Myocyte (in vitro differentiated cells): ENCODE results near the gene USP28. TPM values are rescaled to one million over a fixed set of nuclear protein-coding genes. Genes with fewer than 3 reads are reported as not detected.
"Not testable (repeated sequence)": the region's sequence is repeated elsewhere in the genome, so short reads cannot be mapped to it uniquely, and the experiment has no call there.

Experiments
- DNase-seq: peaks from one replicate; pipeline ENCODE4 v3.0.0-alpha.2; 2012; ENCODE audit warnings: low read depth
- polyA plus RNA-seq: library from polyadenylated mRNA; unstranded; fragments of >200 nt; gene quantifications from one replicate; pipeline ENCODE4 v1.2.1, GENCODE V29; 2012; ENCODE audit warnings: missing spikeins
- total RNA-seq: library from RNA; depleted of rRNA; stranded (reverse); fragments of >200 nt; gene quantifications from 2 replicates; pipeline ENCODE4 v1.2.3, GENCODE V29; 2014

Gene USP28
- total RNA-seq: 27.9 and 34.2 TPM in 2 replicates
- polyA plus RNA-seq: 11.8 TPM

DNA sequence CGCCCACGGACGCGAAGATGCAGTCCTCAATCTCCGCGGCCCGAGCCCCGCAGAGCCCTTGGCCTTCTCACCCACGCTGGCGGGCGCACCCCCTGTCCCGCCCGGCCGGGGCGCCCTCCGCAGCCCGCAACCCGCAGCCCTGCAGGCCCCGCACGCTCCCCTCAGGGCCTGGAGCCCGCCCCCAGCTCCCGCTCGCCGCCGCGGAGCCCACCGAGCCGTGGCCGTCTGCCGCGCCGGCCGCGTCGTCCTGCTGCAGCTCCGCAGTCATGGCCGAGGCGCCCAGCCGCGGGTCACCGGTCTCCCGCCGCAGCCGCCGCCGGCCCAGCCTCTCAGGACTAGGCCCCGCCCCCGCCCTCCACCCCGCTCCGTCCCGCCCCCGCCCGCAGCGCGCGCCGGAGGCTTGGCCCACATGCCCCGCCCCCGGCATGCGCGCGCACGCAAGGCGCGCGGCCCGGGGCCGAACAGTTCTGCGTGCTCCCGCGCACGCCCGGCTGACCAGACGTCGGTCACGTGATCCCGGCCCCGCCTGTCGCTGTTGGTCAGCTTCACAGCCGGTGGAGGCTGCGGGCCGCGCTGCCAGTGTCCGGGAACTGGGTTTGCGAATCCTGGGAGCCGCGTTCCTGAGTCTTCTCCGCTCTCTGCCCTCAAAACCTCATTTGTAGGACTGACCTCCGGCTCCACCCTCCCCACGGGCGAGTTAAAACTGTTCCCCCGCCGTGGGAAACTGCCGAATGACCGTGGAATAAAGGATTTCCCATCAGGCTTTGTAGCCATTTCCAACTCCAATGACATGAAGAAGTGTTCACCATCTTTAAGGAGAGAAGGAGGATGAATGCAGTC lies at the start of gene USP28:
Gene USP28 (minus strand): TSS at position 339 of the 840 bp plus-strand sequence. CDS start 71 bp downstream, at position 268.
- DNase-seq: peak; percentile 96

GRCh38 chr11:113923572-113923971 lies 48.2 kb upstream of the USP28 start:
- DNase-seq: no peak

- DNase-seq: not testable (repeated sequence)
Observed at GRCh38 chr11:113911491-113911890, 36.1 kb upstream of the USP28 start.

DNA sequence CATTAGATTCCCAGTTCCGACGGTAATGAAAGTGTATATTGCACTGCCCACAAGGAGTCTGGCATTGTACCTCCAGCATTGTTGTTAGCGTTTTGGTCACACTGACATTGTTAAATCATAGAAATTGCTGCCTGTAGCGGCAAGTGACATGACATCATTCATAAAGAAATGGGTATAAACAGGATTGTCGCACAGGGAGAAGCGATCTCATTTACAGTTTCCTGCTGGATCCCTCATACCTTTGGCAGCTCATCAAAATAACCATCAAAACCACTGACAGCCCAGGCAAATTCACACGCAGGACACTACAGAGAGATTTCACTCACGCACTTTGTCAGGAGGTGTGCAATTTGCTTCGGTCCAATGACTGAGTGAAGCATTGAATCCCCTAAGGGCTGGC lies 32.7 kb upstream of the USP28 start:
- DNase-seq: no peak

GRCh38 chr11:113907681-113908080 lies 32.3 kb upstream of the USP28 start:
- no peak for DNase-seq

- no peak for DNase-seq
Observed at GRCh38 chr11:113907152-113907551, 31.8 kb upstream of the USP28 start.

DNA sequence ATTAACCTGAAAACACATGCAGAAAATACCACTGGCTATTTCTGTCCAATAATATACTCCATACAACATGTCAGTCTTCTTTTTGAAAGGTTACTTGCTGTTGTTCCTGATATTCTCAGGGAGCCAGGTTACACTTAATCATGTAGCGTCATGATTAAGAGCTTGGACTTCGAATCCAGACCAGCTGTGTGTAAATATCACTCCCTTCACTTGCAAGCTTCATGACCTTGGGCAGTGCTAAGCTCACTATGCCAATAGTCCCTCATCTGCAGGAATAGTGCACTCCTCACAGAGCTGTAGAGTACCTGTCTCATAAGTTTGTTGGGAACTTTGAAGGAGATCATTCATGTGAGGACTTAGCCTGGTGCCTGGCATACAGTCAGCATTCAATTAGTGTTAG lies 31.1 kb upstream of the USP28 start:
- DNase-seq: no peak

- no peak for DNase-seq
Observed at GRCh38 chr11:113906038-113906437, 30.7 kb upstream of the USP28 start.

DNA sequence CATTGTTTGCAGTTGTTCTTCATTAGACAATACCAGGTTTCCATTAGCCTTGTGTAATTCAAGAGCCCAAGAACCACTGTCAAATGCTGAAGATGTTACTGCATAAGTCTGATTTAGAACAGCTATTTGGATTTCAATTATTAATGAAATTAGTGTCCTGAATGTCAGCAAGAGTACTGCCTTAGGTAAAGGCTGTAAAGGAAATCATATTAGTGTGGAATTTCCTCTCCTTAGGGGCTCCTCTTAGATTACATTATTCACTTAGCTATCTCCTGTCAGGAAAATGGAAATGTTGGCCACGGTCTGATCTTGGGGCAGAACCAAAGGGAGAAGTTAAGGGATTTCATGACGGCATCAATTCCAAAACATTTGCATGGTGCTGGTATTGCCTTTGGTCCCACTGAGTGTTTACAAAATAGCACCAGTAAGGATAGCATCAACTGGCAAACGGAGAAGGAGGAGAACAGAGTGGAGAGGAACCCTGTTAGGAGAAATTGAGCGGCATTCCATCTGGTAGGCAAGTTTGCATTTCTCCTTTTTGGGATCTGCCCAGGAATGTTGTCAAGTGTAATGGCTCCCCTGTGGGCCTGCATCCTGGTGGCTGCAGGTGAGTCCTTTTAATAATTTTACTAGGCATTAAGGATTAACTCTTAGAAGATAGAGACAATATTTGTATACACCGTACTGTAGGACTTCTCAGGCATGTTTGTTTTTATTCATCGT lies 29.2 kb upstream of the USP28 start, which contains the start of gene HTR3B:
Gene HTR3B (plus strand): TSS at position 418 of the 723 bp plus-strand sequence. CDS start 138 bp downstream, at position 556.
- no peak for DNase-seq

DNA sequence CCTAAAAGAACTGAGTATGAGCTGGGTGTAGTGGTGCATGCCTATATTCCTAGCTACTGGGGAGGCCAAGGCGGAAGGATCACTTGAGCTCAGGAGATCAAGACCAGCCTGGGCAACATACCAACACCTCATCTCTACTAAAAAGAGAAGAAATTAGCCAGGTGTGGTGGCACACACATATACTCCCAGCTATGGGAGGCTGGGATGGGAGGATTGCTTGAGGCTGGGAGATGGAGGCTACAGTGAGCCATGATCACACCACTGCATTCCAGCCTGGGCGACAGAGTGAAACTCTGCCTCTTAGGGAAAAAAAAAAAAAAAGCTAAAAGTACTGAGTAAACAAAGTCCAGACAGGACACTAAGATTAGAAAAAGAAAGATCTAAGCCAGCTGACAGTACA lies 25.8 kb upstream of the USP28 start:
- no peak for DNase-seq

DNA sequence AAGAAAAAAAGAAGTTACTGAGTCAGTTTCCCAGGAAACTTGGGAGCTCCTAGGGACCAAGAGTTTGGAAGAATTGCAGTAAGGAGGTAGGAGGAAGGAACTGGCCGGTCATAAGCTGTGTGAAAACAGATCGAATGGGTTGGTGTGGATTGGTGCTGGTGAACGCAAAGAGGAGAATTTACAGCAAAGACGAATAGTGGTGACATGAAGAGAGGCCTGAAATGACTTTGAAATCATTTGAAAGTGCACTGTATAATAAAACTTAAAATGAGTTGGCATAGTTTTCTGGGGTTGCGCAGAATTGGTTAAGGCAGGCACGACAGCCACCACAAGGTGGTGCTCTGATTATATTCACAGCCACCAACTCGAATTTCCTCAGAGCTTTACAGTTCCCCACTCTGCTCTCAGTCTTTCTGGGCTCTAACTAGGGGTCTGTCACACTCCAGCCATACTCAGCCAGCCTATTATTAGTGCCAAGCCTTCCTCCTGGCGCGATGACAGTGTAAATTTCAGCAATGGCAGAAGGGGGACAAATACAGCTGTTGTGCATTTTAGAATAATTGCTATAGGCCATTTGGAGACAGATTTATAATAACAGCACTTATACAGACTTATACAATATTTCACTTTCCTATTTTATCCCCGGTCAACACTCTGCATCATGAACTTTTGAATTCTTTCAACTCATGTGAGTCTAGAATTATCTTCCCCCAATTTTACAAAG lies 20.9 kb upstream of the USP28 start:
- peak; percentile 44 for DNase-seq

DNA sequence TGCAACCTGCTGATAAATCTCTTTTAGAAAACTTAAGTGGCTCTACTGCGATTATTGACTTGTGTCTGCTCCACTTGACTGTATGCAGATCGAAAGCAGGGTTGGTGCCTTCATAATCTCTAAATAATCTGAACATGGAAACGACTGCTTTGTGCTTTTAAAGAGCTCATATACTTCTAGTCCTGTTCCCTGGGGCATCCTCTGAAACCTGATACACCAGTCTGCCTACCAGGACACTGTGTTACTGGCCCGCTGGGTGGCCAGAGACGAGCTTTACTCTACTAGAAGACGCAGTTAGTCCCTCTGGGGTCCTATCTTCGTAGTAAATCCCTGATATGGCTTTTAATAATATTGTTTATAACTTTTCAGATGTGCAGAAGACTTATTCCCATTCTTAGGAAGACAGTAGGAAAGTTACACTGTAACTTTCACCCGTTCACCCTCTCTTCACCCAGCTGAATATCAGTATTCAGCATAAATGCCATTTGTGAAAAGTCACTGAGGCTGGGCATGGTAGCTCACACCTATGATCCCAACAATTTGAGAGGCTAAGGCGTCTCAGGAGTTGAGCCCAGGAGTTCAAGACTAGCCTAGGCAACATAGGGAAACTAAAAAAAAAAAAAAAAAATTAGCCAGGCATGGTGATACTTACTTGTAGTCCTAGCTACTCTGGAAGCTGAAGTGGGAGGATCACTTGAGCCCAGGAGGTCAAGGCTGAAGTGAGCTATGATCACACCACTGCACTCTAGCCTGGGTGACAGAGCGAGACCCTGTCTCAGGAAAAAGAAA lies 20.2 kb upstream of the USP28 start:
- DNase-seq: peak; percentile 32

DNA sequence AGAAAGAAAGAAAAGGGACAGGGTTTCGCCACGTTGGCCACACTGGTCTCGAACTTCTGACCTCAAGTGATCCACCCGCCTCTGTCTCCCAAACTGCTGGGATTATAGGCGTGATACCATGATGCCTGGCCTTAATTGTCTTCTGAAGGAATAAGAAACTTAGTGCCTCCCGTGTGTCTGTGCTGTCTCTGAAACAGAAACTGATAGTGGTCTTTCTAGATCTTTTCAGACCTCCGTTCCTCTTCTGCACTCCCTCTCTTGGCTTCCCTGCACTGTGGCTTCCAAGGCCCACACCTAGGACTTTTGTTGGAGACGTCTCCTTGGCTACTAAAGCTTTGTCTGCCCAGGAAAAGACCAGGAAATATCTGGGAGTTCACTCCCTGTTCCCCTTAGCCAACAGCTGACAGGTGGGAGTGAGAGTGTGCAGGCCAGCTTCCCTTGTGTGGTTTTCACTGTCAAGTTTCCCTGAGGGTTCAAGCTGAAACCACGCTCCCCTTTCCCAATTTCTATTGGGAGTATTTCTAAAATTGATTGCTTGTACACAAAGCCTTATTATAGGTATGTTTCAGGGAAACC lies 19.1 kb upstream of the USP28 start:
- DNase-seq: peak; percentile 64

GRCh38 chr11:113888848-113889247 lies 13.5 kb upstream of the USP28 start:
- no peak for DNase-seq

- no peak for DNase-seq
Observed at GRCh38 chr11:113885897-113886296, 10.5 kb upstream of the USP28 start.

- DNase-seq: peak; percentile 31
Observed at GRCh38 chr11:113884361-113884836, 9.0 kb upstream of the USP28 start.

DNA sequence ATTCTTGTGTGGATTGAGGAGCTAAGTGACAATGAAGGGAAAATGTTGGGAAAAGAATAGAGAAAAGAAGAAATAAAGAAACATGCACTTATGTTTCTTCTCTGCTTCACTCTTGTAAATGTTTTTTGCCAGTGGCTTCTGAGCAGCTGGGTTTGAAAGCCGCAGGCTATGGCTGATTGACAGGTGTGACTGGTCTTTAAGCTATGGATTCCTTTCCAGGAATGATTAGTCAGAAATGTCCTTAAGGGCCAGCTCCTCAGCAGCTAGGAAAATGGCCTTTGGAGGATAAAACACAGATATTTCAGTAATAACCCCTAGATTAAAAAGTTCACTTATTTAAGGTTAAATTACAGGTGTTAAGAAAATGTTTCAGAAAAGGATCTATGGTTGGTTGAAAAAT lies 6.5 kb upstream of the USP28 start:
- peak; percentile 88 for DNase-seq

GRCh38 chr11:113880971-113881370 lies 5.6 kb upstream of the USP28 start:
- peak; percentile 86 for DNase-seq

GRCh38 chr11:113879446-113879845 lies 4.1 kb upstream of the USP28 start:
- DNase-seq: not testable (repeated sequence)

DNA sequence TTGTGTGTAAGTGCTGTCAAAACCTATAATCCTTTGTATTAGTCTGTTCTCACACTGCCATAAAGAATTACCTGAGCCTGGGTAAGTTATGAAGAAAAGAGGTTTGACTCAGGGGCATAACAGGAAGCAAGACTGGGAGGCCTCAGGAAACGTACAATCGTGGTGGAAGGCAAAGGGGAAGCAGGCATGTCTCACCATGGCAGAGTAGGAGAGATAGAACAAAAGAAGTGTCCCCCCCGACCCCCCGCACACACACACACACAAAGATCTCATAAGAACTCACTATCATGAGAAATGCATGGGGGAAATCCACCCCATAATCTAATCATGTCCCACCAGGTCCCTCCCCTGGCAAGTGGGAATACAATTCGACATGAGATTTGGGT lies 2.3 kb upstream of the USP28 start:
- DNase-seq: no peak
